Kidney (tissue), 14 donors: ENCODE results near the gene SAMD14. TPM values are rescaled to one million over a fixed set of nuclear protein-coding genes. Genes with fewer than 3 reads are reported as not detected.

Source experiments
- DNase-seq, 5 donors: peaks; one replicate each; pipeline ENCODE4 v3.0.0-alpha.2; 2013 to 2020
- FAIRE-seq: peaks from 2 replicates; lab custom pipeline; 2012; peaks lifted over from hg19 to GRCh38; lab: Jason Lieb, UNC
- H3K27ac ChIP-seq, 2 donors: one replicate each; pipeline ENCODE4 v1.7.0; 2013; ENCODE audit warnings: low read depth in 2 of 2, low read length in 2 of 2, inconsistent platforms in 1 of 2
- H3K27me3 ChIP-seq: one replicate; pipeline ENCODE4 v1.7.1; 2013; ENCODE audit warnings: low read length, inconsistent platforms; ENCODE audit not compliant: control insufficient read depth, insufficient read depth
- H3K36me3 ChIP-seq, 3 donors: one replicate each; pipeline versions ENCODE4 v1.7.0 to v1.7.1; 2013; ENCODE audit warnings: low read length in 3 of 3, control low read depth in 1 of 3, inconsistent platforms in 1 of 3; ENCODE audit not compliant: insufficient read depth in 3 of 3, control insufficient read depth in 2 of 3
- H3K4me1 ChIP-seq, 3 donors: one replicate each; pipeline versions ENCODE4 v1.7.0 to v1.7.1; 2013; ENCODE audit warnings: low read length in 3 of 3, inconsistent platforms in 1 of 3, low read depth in 1 of 3; ENCODE audit not compliant: control insufficient read depth in 2 of 3, insufficient read depth in 2 of 3
- H3K4me3 ChIP-seq, 3 donors: one replicate each; pipeline versions ENCODE4 v1.7.0 to v1.8.1; 2013; ENCODE audit warnings: low read length in 3 of 3, control low read depth in 1 of 3, inconsistent platforms in 1 of 3
- H3K9ac ChIP-seq, 3 donors: one replicate each; pipeline versions ENCODE4 v1.7.0 to v1.7.1; 2013; ENCODE audit warnings: low read length in 3 of 3, control low read depth in 1 of 3, inconsistent platforms in 1 of 3
- H3K9me3 ChIP-seq, 3 donors: one replicate each; pipeline versions ENCODE4 v1.7.0 to v1.7.1; 2013; ENCODE audit warnings: low read length in 3 of 3, control low read depth in 1 of 3, inconsistent platforms in 1 of 3; ENCODE audit not compliant: control insufficient read depth in 2 of 3, insufficient read depth in 1 of 3
- CTCF ChIP-seq: IDR thresholded peaks from 3 replicates; pipeline ENCODE4 v1.5.1; 2012; ENCODE audit warnings: mild to moderate bottlenecking, moderate library complexity, borderline replicate concordance; ENCODE audit not compliant: insufficient read depth; ENCODE audit errors: extremely low read depth
- intact Hi-C: fragments of 100-400 bp; cut with DNase I; formaldehyde crosslinking; loops from one replicate; pipeline ENCODE4 v1.11.1; 2022
- polyA plus RNA-seq: library from polyadenylated mRNA; stranded (reverse); fragments of 350-450 nt; fragmentation: Illumina TruSeq; extraction: RNeasy Lipid Tissue Mini Kit (QIAGEN cat#74804); gene quantifications from one replicate; pipeline ENCODE4 v1.2.3, GENCODE V29; 2014; ENCODE audit warnings: low read depth, low replicate concordance; ENCODE audit not compliant: insufficient read depth
- total RNA-seq: library from RNA; stranded (reverse); fragmentation: NEBNext Ultra II Directional; extraction: Animal tissue kit (Norgen Biotek cat#: 25700); gene quantifications from one replicate; pipeline ENCODE4 v1.2.1, GENCODE V29; 2021
- donor health status: control.
- donor health status: control.
- donor health status: control.
- donor health status: control.
- donor health status: control.
- donor health status: DM: yes; HTN: yes; CAD: no.
- donor health status: Normal renal cell carcinoma (clear cell type).

Gene SAMD14
- total and polyA plus RNA-seq, 2 donors from 2014 or later: 3.7 to 5.0 TPM

GRCh38 chr17:50080096-50080480 is 49.9 kb downstream of the SAMD14 start:
- FAIRE-seq (no peak), DNase-seq (no peak)
- Histone ChIP-seq H3K36me3 (peaks cover 2 to 54% (median 26%) of the 10 kb centered on the region in 3 donors), H3K4me3 (no peak overlapping the region), H3K9ac (no peak overlapping the region), H3K27ac (peak overlapping the region in 1 of 2 donors; percentile 60), H3K9me3 (no peaks in the 10 kb centered on the region), H3K27me3 (no peaks in the 10 kb centered on the region), H3K4me1 (peaks cover 0 to 7% (median 0%) of the 10 kb centered on the region in 3 donors)
- intact Hi-C loops: loop anchor here (10.0 kb wide), 1 partner anchor 55 kb away; no protein-coding TSS in a partner anchor
- TF ChIP-seq CTCF: no peak

- intact Hi-C loops: loop anchor here (10.0 kb wide), 1 partner anchor 55 kb away; no protein-coding TSS in a partner anchor
- H3K27me3 ChIP-seq: no peaks in the 10 kb centered on the region
- peaks cover 0 to 7% (median 0%) of the 10 kb centered on the region in 3 donors for H3K4me1 ChIP-seq
- H3K9me3 ChIP-seq: no peaks in the 10 kb centered on the region
- DNase-seq: no peak
- no peak overlapping the region for H3K4me3 ChIP-seq
- H3K36me3 ChIP-seq: peaks cover 2 to 59% (median 29%) of the 10 kb centered on the region in 3 donors
- no peak overlapping the region for H3K9ac ChIP-seq
- no peak for FAIRE-seq
- peak; percentile 35 for TF ChIP-seq CTCF
- H3K27ac ChIP-seq: peak overlapping the region in 1 of 2 donors; percentile 60
Measured at GRCh38 chr17:50079334-50080095, 50.4 kb downstream of the SAMD14 start.

GRCh38 chr17:50078430-50078829 is 51.5 kb downstream of the SAMD14 start:
- FAIRE-seq: no peak
- intact Hi-C loops: no loop called here

More at GRCh38 chr17:50078430-50078829, 51.5 kb downstream of the SAMD14 start:
- DNase-seq: no peak
- TF ChIP-seq CTCF: no peak
- Histone ChIP-seq H3K27ac (no peak overlapping the region), H3K4me1 (peaks cover 0 to 7% (median 0%) of the 10 kb centered on the region in 3 donors), H3K9ac (no peak overlapping the region), H3K36me3 (peaks cover 2 to 70% (median 29%) of the 10 kb centered on the region in 3 donors), H3K4me3 (no peak overlapping the region), H3K27me3 (no peaks in the 10 kb centered on the region), H3K9me3 (no peaks in the 10 kb centered on the region)
